Activated CD8-positive, alpha-beta memory T cell treated with anti-CD3 and anti-CD28 coated beads for 1 hour (primary cell): ENCODE results near the gene ABL2.
"Not testable (repeated sequence)": the region's sequence is repeated elsewhere in the genome, so short reads cannot be mapped to it uniquely, and the experiment has no call there.

Source experiments
- DNase-seq, 2 donors: peaks; one replicate each; pipeline ENCODE4 v3.0.0-alpha.2; 2020; ENCODE audit warnings: low read depth in 1 of 2; ENCODE audit errors: extremely low read depth in 1 of 2

The ABL2 gene

GRCh38 chr1:179229214-179230140 is at the start of gene ABL2:
TSS of gene ABL2 (minus strand) at chr1:179229677. CDS start at chr1:179229397, 280 bp downstream.
- DNase-seq = peak in 1 of 2 donors; percentile 40

DNA sequence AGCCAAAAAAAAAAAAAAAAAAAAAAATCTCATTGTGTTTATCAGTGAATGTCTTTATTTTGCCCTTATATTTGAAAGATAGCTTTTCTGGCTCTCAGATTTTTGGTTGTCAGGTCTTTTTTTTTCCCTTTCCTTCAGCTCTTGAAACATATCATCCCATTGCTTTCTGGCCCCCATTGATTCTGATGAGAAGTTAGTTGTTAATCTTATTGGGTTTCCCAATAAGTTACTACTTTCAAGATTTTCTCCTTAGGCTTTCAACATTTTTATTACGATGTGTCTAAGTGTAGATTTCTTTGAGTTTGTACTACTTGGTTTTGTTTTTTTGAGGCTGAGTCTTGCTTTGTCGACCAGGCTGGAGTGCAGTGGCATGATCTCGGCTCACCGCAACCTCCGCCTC is 49.4 kb upstream of the ABL2 start:
- no peak for DNase-seq

DNA sequence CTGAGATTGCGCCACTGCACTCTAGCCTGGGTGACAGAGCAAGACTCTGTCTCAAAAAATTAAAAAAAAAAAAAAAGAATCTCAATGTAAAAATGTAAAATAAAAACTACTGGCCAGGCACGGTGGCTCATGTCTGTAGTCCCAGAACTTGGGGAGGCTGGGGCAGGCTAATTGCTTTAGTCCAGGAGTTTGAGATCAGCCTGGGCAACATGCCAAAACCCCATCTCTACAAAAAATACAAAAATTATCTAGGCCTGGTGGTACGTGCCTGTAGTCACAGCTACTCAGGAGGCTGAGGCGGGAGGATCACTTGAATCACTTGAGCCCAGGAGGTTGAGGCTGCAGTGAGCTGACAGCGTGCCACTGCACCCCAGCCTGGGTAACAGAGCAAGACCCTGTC is 44.9 kb upstream of the ABL2 start:
- not testable (repeated sequence) for DNase-seq

- DNase-seq = no peak
These were observed 39.6 kb upstream of the ABL2 start for GRCh38 chr1:179269071-179269470.

DNA sequence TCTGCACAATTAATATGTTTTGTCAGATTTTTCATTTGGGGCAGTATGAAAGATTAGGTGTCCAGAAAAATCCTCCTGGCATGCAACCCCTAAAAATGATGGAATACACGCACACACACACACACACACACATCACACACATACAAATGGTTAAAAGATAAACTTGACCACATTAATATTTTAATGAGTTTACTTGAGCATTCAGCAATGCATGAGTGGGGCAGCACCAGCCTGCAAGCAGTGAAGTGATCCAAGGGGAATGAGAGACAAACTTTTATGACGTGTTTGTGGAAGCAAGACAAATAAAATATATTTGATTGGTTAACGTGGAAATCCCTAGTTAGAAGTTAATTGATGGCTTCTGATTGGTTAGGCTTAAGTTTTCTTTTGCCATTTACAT is 35.0 kb upstream of the ABL2 start:
- DNase-seq = no peak

- DNase-seq = no peak
These were observed 33.6 kb upstream of the ABL2 start for GRCh38 chr1:179263121-179263520.

- no peak for DNase-seq
These were observed 32.7 kb upstream of the ABL2 start for GRCh38 chr1:179262183-179262582.

GRCh38 chr1:179253286-179253972 is 24.0 kb upstream of the ABL2 start:
- no peak for DNase-seq

GRCh38 chr1:179252606-179253005 is 23.1 kb upstream of the ABL2 start:
- no peak for DNase-seq

DNA sequence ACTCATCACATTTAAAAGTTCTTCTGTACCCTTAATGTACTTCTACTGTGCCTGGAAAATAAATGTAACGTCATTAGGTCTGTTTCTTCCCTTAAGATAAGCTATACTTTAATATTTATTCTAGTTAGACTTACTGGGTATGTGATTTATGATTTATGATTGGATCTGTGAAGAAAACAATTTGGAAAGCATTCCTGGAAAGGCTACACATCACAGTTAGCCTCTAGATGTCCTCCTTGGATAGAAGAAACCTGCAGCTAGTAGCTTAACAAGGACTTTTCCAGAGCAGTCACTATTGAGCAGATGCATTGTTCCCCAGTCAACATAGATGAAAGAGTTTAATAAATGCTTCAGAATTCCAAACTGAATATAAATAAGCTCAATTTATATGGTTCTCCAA is 22.2 kb upstream of the ABL2 start:
- DNase-seq = no peak

- no peak for DNase-seq
These were observed 18.4 kb upstream of the ABL2 start for GRCh38 chr1:179247923-179248322.

GRCh38 chr1:179245426-179245825 is 15.9 kb upstream of the ABL2 start:
- not testable (repeated sequence) for DNase-seq

- DNase-seq = no peak
These were observed 12.1 kb upstream of the ABL2 start for GRCh38 chr1:179241530-179242097.

GRCh38 chr1:179237222-179237621 is 7.7 kb upstream of the ABL2 start:
- no peak for DNase-seq

DNA sequence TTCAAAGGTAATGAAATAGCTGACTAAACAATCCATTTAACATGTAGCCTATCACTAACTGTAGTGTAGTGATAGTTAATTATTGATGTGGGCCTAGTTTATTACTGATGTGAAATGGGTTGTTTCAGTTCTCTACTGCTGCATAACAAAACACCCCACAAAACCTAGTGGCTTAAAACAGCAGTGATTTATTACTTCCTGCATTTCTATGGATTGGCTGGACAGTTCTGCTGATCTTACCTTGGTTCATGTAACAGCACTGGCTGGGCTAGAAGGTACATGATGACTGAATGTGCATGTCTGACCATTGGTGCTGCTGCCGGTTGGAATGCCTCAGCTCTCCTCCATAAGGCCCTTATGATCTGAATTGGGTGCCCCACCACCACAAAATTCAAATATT is 5.4 kb upstream of the ABL2 start:
- DNase-seq = no peak

- no peak for DNase-seq
These were observed 2.4 kb upstream of the ABL2 start for GRCh38 chr1:179231923-179232322.

GRCh38 chr1:179230721-179231120 is 1.2 kb upstream of the ABL2 start:
- DNase-seq = no peak

- DNase-seq = no peak
These were observed 774 bp upstream of the ABL2 start for GRCh38 chr1:179230251-179230650.

DNA sequence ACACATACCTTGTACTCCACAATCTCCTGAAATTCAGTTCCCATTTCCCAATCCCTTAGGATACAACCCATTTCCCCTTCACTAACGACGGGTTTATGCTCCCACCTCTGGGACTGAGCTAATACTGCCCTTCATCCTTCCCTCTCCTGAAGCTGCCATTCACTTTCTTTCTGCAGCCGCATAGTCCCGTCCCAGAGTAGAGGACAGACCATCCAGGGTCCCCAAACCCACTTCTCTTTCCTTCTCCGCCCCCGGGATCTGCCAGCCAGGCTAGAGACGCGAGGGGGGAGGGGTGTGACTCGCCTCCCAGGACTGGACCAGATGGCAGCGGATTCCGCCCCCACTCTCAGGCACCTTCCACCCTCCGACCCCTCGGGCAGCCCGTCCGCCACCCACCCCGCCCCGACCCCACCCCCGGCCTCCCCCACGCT is 679 bp downstream of the ABL2 start:
- no peak for DNase-seq

DNA sequence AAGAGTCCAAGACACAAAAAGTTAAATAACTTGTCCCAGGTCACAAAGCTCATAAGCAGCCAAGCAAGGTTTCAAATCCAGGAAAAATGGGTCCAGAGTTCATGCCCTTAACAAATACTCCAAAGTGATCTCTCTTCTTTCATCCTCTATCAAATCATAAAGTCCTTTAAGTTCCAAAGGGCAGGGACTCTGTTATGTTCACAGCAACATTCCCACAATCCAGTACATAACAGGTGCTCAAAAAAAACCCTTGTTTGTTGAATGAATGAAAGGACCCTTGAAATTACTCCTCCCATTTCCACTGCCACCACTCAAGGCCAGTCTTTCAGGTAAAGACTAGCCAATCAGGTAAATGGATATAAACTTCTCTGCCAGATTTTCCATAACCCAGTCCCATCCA is 2.7 kb downstream of the ABL2 start:
- DNase-seq = no peak

DNA sequence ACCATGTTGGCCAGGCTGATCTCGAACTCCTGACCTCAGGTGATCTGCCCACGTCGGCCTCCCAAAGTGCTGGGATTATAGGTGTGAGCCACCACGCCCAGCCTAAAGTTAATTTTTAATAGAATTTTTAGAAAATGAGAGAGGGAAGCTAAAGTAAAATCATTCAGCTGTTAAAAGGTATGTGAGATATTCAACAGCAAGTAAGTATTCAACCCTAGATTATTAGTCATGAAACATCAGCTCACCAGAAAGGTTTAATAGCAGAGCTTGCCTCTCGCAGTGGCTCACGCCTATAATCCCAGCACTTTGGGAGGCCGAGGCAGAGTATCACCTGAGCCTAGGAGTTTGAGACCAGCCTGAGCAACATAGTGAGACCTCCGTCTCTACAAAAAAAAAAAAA is 5.0 kb downstream of the ABL2 start:
- not testable (repeated sequence) for DNase-seq

DNA sequence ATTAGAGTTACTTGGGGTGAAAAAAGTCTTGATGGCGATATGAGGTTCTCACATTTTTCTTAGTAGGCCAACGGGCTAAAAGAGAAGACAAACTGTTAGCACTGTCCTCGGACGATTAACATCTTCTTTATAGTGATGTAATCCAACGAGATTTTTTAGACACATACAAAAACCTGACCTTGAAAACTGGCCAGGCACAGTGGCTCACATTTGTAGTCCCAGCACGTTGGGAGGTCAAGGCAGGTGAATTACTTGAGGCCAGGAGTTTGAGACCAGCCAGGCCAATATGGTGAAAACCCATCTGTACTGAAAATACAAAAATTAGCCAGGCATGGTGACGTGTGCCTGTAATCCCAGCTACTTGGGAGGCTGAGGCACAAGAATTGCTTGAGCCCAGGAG is 8.4 kb downstream of the ABL2 start:
- DNase-seq = not testable (repeated sequence)
